ENCODE data around the gene ANKMY1. TPM values are rescaled to one million over a fixed set of nuclear protein-coding genes. Genes with fewer than 3 reads are reported as not detected.

Gene ANKMY1
- total RNA-seq, 1 donor, result 5.2 TPM

GRCh38 chr2:240589850-240590525 is 32.2 kb upstream of the ANKMY1 start:
- no peak for DNase-seq (ENCODE audit: low read depth)
- TF ChIP-seq CTCF (IDR thresholded peaks at IDR 0.05; ENCODE audit: insufficient read depth, low read depth, low read length), result no peak
- H3K4me3 ChIP-seq (ENCODE audit: low read depth, low read length), result no peak overlapping the region

GRCh38 chr2:240589375-240589774 is 31.6 kb upstream of the ANKMY1 start:
- TF ChIP-seq CTCF (IDR thresholded peaks at IDR 0.05; ENCODE audit: insufficient read depth, low read depth, low read length), result no peak
- DNase-seq (ENCODE audit: low read depth), result no peak
- H3K4me3 ChIP-seq (ENCODE audit: low read depth, low read length), result no peak overlapping the region

GRCh38 chr2:240588669-240589068 is 30.9 kb upstream of the ANKMY1 start:
- DNase-seq (ENCODE audit: low read depth), result no peak
- no peak for TF ChIP-seq CTCF (IDR thresholded peaks at IDR 0.05; ENCODE audit: insufficient read depth, low read depth, low read length)
- H3K4me3 ChIP-seq (ENCODE audit: low read depth, low read length), result no peak overlapping the region

- no peak for DNase-seq (ENCODE audit: low read depth)
- TF ChIP-seq CTCF (IDR thresholded peaks at IDR 0.05; ENCODE audit: insufficient read depth, low read depth, low read length), result no peak
- H3K4me3 ChIP-seq (ENCODE audit: low read depth, low read length), result peak overlapping the region; percentile 82
Measured at GRCh38 chr2:240588006-240588655, 30.3 kb upstream of the ANKMY1 start.

- DNase-seq (ENCODE audit: low read depth), result no peak
- no peak for TF ChIP-seq CTCF (IDR thresholded peaks at IDR 0.05; ENCODE audit: insufficient read depth, low read depth, low read length)
- H3K4me3 ChIP-seq (ENCODE audit: low read depth, low read length), result peak overlapping the region; percentile 82
Measured at GRCh38 chr2:240586919-240587800, 29.4 kb upstream of the ANKMY1 start.

GRCh38 chr2:240586198-240586918 is 28.6 kb upstream of the ANKMY1 start, which contains the start of gene CAPN10:
CAPN10 (plus strand) TSS chr2:240586734; CDS start chr2:240586912, 178 bp downstream.
- no peak for TF ChIP-seq CTCF (IDR thresholded peaks at IDR 0.05; ENCODE audit: insufficient read depth, low read depth, low read length)
- H3K4me3 ChIP-seq (ENCODE audit: low read depth, low read length), result peak within 1 kb of the TSS; percentile 82
- DNase-seq (ENCODE audit: low read depth), result peak; percentile 95
